AG10803 (cell line): ENCODE measurements around the gene ARHGAP24.
"Not testable (repeated sequence)": the region's sequence is repeated elsewhere in the genome, so short reads cannot be mapped to it uniquely, and the experiment has no call there.

Experiments
- DNase-seq: peaks from one replicate; pipeline ENCODE4 v3.0.0; 2010; ENCODE audit warnings: low read depth
- H3K4me3 ChIP-seq: 2 replicates; pipeline ENCODE4 v1.5.1; 2011; ENCODE audit warnings: mild to moderate bottlenecking, low read length, control low read depth
- TF ChIP-seq, protein P1 (sequence below): conservative IDR thresholded peaks from 2 replicates; pipeline ENCODE4 v1.5.1; 2011; ENCODE audit warnings: mild to moderate bottlenecking, low read length, control low read depth, inconsistent platforms

ARHGAP24 gene

DNA sequence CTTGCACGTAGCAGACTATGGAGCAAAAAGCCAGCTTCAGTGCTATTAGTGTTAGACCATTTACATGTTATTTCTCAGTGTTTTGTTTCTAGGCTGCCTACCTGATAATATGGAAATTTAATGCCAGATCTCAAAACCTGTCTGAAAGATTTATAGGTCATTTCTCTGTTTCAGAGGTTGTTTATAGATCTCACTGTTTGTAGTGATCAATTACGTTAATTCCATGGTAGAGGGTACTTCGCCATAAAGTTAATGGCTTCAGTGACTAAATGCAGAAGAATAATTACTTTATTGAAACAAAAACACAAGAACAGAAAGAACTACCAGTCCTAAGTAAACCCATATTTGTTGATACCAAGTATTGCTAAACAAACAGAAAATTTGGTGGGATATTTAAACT is 420.8 kb downstream of the ARHGAP24 start:
- no peak for DNase-seq
- TF ChIP-seq, protein P1, sequence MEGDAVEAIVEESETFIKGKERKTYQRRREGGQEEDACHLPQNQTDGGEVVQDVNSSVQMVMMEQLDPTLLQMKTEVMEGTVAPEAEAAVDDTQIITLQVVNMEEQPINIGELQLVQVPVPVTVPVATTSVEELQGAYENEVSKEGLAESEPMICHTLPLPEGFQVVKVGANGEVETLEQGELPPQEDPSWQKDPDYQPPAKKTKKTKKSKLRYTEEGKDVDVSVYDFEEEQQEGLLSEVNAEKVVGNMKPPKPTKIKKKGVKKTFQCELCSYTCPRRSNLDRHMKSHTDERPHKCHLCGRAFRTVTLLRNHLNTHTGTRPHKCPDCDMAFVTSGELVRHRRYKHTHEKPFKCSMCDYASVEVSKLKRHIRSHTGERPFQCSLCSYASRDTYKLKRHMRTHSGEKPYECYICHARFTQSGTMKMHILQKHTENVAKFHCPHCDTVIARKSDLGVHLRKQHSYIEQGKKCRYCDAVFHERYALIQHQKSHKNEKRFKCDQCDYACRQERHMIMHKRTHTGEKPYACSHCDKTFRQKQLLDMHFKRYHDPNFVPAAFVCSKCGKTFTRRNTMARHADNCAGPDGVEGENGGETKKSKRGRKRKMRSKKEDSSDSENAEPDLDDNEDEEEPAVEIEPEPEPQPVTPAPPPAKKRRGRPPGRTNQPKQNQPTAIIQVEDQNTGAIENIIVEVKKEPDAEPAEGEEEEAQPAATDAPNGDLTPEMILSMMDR, result no peak
- no peak overlapping the region for H3K4me3 ChIP-seq

DNA sequence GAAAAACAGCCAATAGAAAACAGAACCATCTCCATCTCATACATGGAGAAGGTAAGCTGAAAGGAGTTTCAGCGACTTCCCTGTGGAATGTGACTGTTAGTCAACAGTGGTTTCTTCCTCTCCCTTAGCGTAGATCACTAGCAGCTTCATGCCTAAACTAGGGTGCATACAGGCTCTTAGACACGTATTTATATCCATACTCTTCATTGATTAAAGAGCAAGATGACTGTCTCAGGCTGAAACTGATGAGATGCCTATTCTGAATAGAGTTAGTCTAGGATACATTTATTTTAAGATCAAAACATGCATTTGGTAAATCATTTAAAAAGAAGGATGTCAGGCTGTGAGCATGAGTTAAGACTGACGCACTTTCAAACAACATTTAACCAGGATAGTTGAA is 423.3 kb downstream of the ARHGAP24 start:
- TF ChIP-seq, protein P1, result no peak
- no peak overlapping the region for H3K4me3 ChIP-seq
- DNase-seq, result no peak

DNA sequence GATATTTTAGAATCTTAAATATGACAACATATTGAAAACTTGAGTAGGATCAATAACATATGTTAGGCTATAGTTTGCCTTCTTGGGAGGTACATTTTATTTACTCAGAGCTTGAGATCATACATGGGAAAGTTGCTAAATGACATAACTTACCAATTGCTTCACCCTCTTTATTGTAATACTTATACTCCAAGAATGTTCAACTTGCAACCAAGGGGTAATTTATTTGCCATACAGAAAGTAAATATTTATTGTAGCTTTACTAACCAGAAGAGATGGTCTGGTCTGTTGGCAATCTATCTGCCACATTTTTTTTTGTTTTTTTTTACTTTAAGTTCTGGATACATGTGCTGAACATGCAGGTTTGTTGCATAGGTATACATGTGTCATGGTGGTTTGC is 426.6 kb downstream of the ARHGAP24 start:
- TF ChIP-seq, protein P1, result no peak
- no peak overlapping the region for H3K4me3 ChIP-seq
- peak; percentile 88 for DNase-seq

DNA sequence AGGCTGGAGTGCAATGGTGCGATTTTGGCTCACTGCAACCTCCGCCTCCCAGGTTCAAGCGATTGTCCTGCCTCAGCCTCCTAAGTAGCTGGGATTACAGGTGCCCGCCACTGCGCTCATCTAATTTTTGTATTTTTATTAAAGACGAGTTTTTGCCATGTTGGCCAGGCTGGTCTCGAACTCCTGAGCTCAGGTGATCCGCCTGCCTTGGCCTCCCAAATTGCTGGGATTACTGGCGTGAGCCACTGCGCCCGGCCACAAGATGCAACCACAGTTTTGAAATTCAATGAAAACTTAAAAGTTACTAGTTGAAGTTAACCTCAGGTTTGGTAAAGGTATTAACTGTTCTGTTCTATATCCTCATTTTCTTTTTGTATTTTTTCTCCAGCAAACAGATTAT is 427.7 kb downstream of the ARHGAP24 start:
- not testable (repeated sequence) for DNase-seq, H3K4me3 ChIP-seq

DNA sequence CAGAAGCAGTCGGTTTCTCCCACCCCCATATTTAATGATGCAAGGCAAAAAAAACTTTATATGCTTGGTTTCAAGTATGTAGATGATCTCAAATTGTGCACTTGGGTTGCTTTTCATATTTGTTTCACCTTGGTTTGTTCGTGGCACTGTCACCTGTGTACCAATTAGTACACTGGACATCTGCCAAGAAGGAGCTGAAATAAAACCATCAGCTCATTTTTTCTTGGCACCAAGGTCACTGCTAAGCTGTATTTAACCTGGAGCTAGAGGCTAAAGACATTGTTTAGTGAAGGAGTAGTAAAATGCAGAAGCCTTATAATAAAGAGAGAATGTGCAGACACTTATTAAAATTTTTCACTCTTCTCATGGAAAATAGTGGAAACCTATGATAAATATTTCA is 430.8 kb downstream of the ARHGAP24 start:
- no peak overlapping the region for H3K4me3 ChIP-seq
- DNase-seq, result no peak
- TF ChIP-seq, protein P1, result no peak

DNA sequence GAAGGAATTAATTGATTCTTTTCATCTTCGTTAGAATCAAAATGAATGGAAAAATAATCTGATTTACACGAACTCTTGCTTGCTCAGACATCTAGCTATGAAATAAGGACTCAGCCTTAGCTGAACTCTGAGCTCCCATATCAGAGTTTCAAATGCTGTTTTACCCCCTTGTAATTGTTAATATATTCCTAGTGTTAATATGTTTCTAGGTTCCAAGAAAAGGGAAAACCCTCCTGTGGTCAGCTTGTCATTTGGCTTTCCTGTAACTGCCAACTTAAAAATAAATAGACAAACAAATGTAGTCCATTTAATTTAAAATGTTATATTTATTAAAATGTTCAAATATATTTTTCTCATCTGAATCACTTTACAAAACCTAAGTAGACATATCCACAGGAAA is 432.1 kb downstream of the ARHGAP24 start:
- TF ChIP-seq, protein P1, result no peak
- no peak overlapping the region for H3K4me3 ChIP-seq
- no peak for DNase-seq

DNA sequence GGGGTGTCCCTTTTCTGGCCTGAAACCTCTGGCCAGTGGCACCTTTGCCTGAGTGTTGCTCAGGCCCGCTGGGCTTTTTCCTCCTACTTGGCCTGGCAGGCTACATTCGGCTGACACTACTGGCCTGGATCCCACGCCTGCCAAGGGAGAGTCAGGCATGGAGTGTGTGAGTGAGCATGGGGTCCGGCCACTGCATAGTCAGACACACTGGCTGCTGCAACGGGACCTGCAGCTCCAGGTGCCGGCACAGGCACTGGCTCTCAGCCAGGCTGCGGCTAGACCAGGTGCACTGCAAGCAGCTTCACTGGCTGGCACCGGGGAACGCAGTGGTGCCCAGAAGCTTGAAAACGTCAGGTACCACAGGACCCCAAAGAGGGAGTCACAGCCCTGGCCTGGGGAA is 434.9 kb downstream of the ARHGAP24 start:
- no peak for DNase-seq

More for the DNA sequence above, 434.9 kb downstream of the ARHGAP24 start:
- TF ChIP-seq, protein P1, result no peak
- H3K4me3 ChIP-seq, result no peak overlapping the region
